CMK (cell line): ENCODE data around the gene SH2D4B.

Source experiments
- DNase-seq: peaks from one replicate; pipeline ENCODE4 v3.0.0-alpha.2; 2010; ENCODE audit warnings: low read depth

SH2D4B gene

DNA sequence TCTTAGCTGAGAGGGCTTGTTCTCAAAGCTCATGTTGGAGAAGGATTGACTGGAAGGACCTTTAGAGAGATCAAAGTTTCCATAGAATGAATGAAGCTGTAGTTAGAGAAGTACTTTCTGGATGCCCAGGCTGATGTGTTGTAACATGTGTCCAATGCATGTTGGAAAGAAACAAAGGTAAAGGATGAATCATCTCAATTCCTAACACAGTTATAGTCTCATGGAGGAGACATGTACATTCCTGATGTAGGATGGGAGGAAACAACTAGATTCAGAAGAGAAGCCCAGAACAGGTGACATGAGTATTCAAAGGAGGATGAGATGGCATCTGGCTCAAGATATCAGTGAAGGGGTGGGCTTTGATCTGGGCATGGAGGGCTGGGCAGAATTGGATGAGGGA is 152.7 kb downstream of the SH2D4B start:
- no peak for DNase-seq

DNA sequence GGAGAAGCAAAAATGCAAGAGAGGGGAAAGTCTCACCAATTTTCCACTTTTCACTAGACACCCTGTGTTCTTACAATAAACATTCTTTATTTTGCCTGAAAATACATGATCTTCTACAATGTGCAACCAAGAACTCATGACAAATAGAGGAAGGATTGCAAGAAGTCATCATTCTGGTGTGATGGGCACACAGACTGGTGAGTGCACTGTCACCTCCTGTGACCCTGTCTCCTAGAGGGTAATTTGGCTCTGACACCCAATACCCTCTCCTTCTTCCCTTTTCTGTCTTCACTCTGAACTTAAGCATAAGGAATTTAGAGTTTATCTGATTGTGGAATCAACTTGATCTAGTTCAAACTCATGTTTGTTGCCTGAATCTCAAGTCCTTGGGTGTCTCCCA is 153.7 kb downstream of the SH2D4B start:
- no peak for DNase-seq

DNA sequence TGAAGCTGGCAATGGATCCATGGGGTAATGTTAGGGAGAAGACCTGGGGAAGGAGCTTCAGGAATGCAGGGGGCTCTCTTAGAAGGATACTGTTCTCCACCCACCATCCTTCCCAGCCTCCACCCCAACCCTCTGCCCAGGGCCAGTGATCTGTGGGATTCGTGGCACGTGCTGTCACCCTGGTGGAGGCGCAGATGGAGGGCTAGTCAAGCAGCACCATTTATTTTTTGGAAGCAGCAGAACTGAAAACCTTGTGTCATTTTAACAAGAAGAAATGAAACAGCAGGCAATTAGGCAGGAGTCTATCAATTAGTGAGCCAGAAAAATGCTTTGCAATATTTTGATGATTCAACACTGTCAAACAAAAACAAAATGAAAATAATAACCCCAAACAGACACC is 155.9 kb downstream of the SH2D4B start:
- no peak for DNase-seq

DNA sequence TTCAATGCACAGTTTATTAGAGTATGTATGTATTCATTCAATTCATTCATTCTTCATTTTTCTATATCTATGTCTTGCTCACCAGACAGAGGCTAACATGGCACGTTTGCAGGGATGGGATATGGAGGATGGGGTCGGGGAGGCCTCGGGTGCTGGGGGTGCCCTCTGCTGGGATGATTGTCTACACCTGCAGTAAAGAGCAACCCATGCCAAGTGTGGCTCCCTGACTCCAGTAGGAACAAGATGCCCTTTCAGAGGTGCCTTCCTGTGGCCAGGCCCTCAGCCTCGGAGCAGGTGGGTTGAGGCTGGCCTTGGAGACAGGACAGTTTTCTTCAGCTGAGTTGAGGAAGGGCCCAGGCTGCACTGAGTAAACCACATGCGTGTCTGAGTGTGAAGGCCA is 157.2 kb downstream of the SH2D4B start:
- DNase-seq, result no peak
